Measurements from ENCODE around the gene ZC3H10.

The ZC3H10 gene

DNA sequence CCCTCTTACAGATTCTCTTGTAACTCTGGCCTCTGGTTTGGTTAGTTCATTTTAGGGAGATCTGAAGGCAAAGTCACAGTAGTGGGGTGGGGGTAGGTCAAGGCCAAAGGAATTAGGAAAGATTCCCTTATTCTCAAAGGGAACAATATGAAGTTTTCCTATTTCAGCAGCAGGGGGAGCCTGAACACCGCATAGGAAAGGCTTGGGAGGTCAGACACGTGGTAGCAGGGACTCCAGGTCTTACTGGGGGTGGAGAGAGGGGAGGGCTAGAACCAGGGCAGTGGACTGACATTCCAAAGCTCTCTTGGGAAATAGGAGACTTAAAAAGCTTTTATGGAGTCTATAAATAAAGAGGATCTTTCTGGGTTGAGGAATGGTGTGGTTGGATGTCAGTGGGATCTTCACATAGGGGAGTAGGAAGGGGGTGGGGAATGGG, 1.3 kb downstream of the ZC3H10 start:
- TF ChIP-seq, protein P1, sequence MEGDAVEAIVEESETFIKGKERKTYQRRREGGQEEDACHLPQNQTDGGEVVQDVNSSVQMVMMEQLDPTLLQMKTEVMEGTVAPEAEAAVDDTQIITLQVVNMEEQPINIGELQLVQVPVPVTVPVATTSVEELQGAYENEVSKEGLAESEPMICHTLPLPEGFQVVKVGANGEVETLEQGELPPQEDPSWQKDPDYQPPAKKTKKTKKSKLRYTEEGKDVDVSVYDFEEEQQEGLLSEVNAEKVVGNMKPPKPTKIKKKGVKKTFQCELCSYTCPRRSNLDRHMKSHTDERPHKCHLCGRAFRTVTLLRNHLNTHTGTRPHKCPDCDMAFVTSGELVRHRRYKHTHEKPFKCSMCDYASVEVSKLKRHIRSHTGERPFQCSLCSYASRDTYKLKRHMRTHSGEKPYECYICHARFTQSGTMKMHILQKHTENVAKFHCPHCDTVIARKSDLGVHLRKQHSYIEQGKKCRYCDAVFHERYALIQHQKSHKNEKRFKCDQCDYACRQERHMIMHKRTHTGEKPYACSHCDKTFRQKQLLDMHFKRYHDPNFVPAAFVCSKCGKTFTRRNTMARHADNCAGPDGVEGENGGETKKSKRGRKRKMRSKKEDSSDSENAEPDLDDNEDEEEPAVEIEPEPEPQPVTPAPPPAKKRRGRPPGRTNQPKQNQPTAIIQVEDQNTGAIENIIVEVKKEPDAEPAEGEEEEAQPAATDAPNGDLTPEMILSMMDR (IDR thresholded peaks at IDR 0.05; ENCODE audit: extremely low read depth, insufficient read depth, missing control alignments), result peak; percentile 77
- in situ Hi-C loops (cut with MboI; ENCODE audit: low pct_unique_long_range_greater_than_20kb, low sequenced_read_pairs, unreplicated experiment), result no loop called here
- peak; percentile 75 for DNase-seq (ENCODE audit: low spot score)

GRCh38 chr12:56120158-56120846, 2.2 kb downstream of the ZC3H10 start:
- in situ Hi-C loops (cut with MboI; ENCODE audit: low pct_unique_long_range_greater_than_20kb, low sequenced_read_pairs, unreplicated experiment), result no loop called here
- TF ChIP-seq, protein P1 (IDR thresholded peaks at IDR 0.05; ENCODE audit: extremely low read depth, insufficient read depth, missing control alignments), result no peak
- no peak for DNase-seq (ENCODE audit: low spot score)

DNA sequence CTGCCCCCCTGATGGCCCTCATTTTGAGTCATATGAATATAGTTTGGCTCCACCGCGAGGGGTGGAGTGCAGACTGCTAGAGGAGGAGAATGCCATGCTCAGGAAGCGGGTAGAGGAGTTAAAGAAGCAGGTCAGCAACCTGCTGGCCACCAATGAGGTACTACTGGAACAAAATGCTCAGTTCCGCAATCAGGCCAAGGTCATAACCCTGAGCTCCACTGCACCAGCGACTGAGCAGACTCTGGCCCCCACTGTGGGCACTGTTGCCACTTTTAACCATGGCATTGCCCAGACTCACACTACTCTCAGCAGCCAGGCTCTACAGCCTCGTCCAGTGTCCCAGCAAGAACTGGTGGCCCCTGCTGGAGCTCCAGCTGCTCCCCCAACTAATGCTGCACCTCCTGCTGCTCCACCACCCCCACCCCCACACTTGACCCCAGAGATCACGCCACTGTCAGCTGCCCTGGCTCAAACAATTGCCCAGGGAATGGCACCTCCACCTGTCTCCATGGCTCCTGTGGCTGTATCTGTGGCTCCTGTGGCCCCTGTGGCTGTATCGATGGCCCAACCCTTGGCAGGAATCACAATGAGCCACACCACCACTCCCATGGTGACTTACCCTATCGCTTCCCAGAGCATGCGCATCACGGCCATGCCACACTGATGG, 3.3 kb downstream of the ZC3H10 start:
- TF ChIP-seq, protein P1 (IDR thresholded peaks at IDR 0.05; ENCODE audit: extremely low read depth, insufficient read depth, missing control alignments), result no peak
- no peak for DNase-seq (ENCODE audit: low spot score)
- in situ Hi-C loops (cut with MboI; ENCODE audit: low pct_unique_long_range_greater_than_20kb, low sequenced_read_pairs, unreplicated experiment), result no loop called here

- in situ Hi-C loops (cut with MboI; ENCODE audit: low pct_unique_long_range_greater_than_20kb, low sequenced_read_pairs, unreplicated experiment), result no loop called here
- TF ChIP-seq, protein P1 (IDR thresholded peaks at IDR 0.05; ENCODE audit: extremely low read depth, insufficient read depth, missing control alignments), result no peak
- no peak for DNase-seq (ENCODE audit: low spot score)
These were observed 4.6 kb downstream of the ZC3H10 start for GRCh38 chr12:56122637-56123036.

DNA sequence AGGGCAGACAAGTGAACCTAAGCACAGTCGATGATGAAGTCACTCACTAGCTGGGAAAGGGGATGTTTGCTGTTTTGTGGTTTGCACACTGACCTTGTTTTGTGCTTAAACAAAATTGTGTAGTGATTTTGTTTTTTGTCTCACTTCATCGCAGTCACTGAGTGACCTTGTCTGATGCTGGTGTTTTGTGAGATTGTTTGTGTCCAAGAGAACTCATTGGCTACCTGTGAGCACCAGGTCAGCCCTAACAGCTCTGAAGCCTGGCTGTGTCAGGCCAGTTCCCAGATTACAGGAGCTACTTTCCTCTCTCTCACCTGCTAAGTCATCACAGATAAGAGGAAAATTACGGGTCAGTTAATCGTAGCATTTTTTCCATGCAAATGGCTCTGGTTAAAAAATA, 6.1 kb downstream of the ZC3H10 start:
- TF ChIP-seq, protein P1 (IDR thresholded peaks at IDR 0.05; ENCODE audit: extremely low read depth, insufficient read depth, missing control alignments), result no peak
- in situ Hi-C loops (cut with MboI; ENCODE audit: low pct_unique_long_range_greater_than_20kb, low sequenced_read_pairs, unreplicated experiment), result no loop called here
- no peak for DNase-seq (ENCODE audit: low spot score)

DNA sequence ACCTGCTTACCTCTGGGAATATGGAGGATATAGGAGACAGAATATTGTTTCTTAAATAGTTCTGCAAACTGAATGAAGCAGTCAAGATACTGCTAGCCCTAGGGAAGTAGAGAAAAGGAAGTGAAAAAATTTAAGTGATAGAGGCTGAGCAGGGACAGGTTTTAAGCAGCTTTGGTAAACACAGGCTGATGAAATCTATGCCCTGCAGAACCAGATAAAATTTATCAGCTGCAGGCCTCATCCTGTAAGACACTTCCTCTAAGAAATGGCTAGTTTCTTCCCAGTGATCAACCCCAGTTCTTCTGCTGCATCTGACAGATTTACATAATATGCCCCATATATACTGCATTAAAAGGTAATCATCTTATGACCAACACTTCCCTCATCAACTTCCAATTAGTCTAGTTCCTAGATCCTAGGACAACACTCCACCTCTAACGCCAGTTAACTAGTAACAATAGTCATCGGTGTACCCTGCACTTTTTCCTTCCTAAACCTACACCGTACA, 8.7 kb downstream of the ZC3H10 start:
- in situ Hi-C loops (cut with MboI; ENCODE audit: low pct_unique_long_range_greater_than_20kb, low sequenced_read_pairs, unreplicated experiment), result no loop called here
- TF ChIP-seq, protein P1 (IDR thresholded peaks at IDR 0.05; ENCODE audit: extremely low read depth, insufficient read depth, missing control alignments), result no peak
- DNase-seq (ENCODE audit: low spot score), result no peak

Measured in GM13977 (cell line).